K562 (cell line): ENCODE measurements around the gene KLHL22. TPM values are rescaled to one million over a fixed set of nuclear protein-coding genes. Genes with fewer than 3 reads are reported as not detected.

Experiments
- BRD9 ChIP-seq: fragments of 450-650 bp; IDR thresholded peaks from 2 replicates; pipeline ENCODE4 v1.6.1; 2018; ENCODE audit warnings: low read depth; ENCODE audit not compliant: partially characterized antibody
- CBX8 ChIP-seq: fragments of 200-600 bp; sonication (generic); IDR thresholded peaks from 2 replicates; pipeline ENCODE4 v1.6.1; 2012; ENCODE audit warnings: borderline replicate concordance, mixed run types, low read depth, mild to moderate bottlenecking, moderate library complexity, mixed read lengths, low read length, control low read depth, inconsistent platforms; ENCODE audit not compliant: poor library complexity, severe bottlenecking; ENCODE audit errors: extremely low read depth
- CCNT2 ChIP-seq: IDR thresholded peaks from 2 replicates; pipeline ENCODE4 v1.6.1; 2011; ENCODE audit warnings: borderline replicate concordance, low read depth, mild to moderate bottlenecking, moderate library complexity, mixed read lengths, low read length; ENCODE audit not compliant: insufficient read length; ENCODE audit errors: extremely low read depth
- ELF4 ChIP-seq: fragments of 450-650 bp; formaldehyde crosslinking; IDR thresholded peaks from 2 replicates; pipeline ENCODE4 v1.4.0; 2022; ENCODE audit warnings: missing genetic modification characterization
- ERF ChIP-seq: fragments of 450-650 bp; formaldehyde crosslinking; IDR thresholded peaks from 2 replicates; pipeline ENCODE4 v1.4.0; 2020; ENCODE audit warnings: mild to moderate bottlenecking, mixed read lengths
- HDAC3 ChIP-seq: fragments of 450-650 bp; IDR thresholded peaks from 2 replicates; pipeline ENCODE4 v1.6.1; 2018; ENCODE audit warnings: borderline replicate concordance, mild to moderate bottlenecking, moderate library complexity; ENCODE audit not compliant: partially characterized antibody
- KHSRP ChIP-seq: fragments of 450-650 bp; IDR thresholded peaks from 2 replicates; pipeline ENCODE4 v1.6.1; 2017
- KLF13 ChIP-seq: fragments of 450-650 bp; IDR thresholded peaks from 2 replicates; pipeline ENCODE4 v1.6.1; 2016; ENCODE audit warnings: missing genetic modification characterization, low read depth, mild to moderate bottlenecking, missing compliant biosample characterization, moderate library complexity, borderline replicate concordance
- MXI1 ChIP-seq: IDR thresholded peaks from 2 replicates; pipeline ENCODE4 v1.6.1; 2011; ENCODE audit warnings: low read depth, mild to moderate bottlenecking, improper control_type of control experiment, low read length
- NFE2L1 ChIP-seq: fragments of 450-650 bp; IDR thresholded peaks from 2 replicates; pipeline ENCODE4 v1.6.1; 2016; ENCODE audit warnings: missing genetic modification characterization, low read depth, mild to moderate bottlenecking, missing compliant biosample characterization, moderate library complexity, borderline replicate concordance
- NFYB ChIP-seq: IDR thresholded peaks from 2 replicates; pipeline ENCODE4 v1.6.1; 2011; ENCODE audit warnings: mild to moderate bottlenecking, moderate library complexity; ENCODE audit not compliant: insufficient read length; ENCODE audit errors: extremely low read depth
- PML ChIP-seq: IDR thresholded peaks from 2 replicates; pipeline ENCODE4 v1.6.1; 2012; ENCODE audit warnings: low read length, inconsistent platforms
- PYGO2 ChIP-seq: fragments of 450-650 bp; IDR thresholded peaks from 2 replicates; pipeline ENCODE4 v1.6.1; 2016; ENCODE audit warnings: mild to moderate bottlenecking, missing genetic modification characterization, moderate library complexity, missing compliant biosample characterization
- SMAD1 ChIP-seq: fragments of 150-350 bp; IDR thresholded peaks from 2 replicates; pipeline ENCODE4 v1.6.1; 2014; ENCODE audit warnings: low read length, low read depth; ENCODE audit not compliant: partially characterized antibody
- SOX6 ChIP-seq: fragments of 450-650 bp; IDR thresholded peaks from 2 replicates; pipeline ENCODE4 v1.6.1; 2014; ENCODE audit warnings: mild to moderate bottlenecking
- SRSF3 ChIP-seq: fragments of 200-400 bp; formaldehyde crosslinking; IDR thresholded peaks from 2 replicates; pipeline ENCODE4 v1.6.1; 2016; ENCODE audit warnings: mild to moderate bottlenecking, low read length, moderate library complexity; ENCODE audit not compliant: insufficient read depth
- TRIM24 ChIP-seq, 2 experiments: fragments of 450-650 bp; IDR thresholded peaks; 2 replicates each; pipeline ENCODE4 v1.6.1; 2016
- ZNF445 ChIP-seq: fragments of 250-450 bp; sonication (Bioruptor Pico); IDR thresholded peaks from 2 replicates; pipeline ENCODE4 v1.4.0; 2020; ENCODE audit warnings: low read depth, mild to moderate bottlenecking, moderate library complexity
- ZNF75A ChIP-seq: fragments of 450-650 bp; formaldehyde crosslinking; IDR thresholded peaks from 2 replicates; pipeline ENCODE4 v1.4.0; 2020; ENCODE audit warnings: mild to moderate bottlenecking
- polyA plus RNA-seq, 8 experiments: library from polyadenylated mRNA; depleted of rRNA in 4 of 8; stranded (reverse) in 5 of 8; unstranded in 3 of 8; fragments of >200 nt; fragmentation: Nextera tagmentation in 2 of 8; fragmentation: Illumina TruSeq in 1 of 8; extraction: Ambion mirVana in 2 of 8; extraction: Trizol in 1 of 8; gene quantifications; 2 replicates each; pipeline versions ENCODE4 v1.2.1 to v1.2.3, GENCODE V29; 2011 to 2014; ENCODE audit warnings: inconsistent platforms in 1 of 8, missing spikeins in 1 of 8
- total RNA-seq, 7 experiments: library from RNA; depleted of rRNA in 6 of 7; stranded (reverse); fragments of >200 nt in 6 of 7; fragmentation: Illumina TruSeq in 2 of 7; extraction: Trizol in 2 of 7; gene quantifications; 2 replicates each; pipeline versions ENCODE4 v1.2.1 to v1.2.3, GENCODE V29; 2011 to 2021; ENCODE audit warnings: low replicate concordance in 1 of 7
- TF ChIP-seq, protein P1 (sequence below): fragments of 450-650 bp; IDR thresholded peaks from 2 replicates; pipeline ENCODE4 v1.6.1; 2016; ENCODE audit warnings: antibody characterized with exemption
- TF ChIP-seq, protein P2 (sequence below): fragments of 250-450 bp; sonication (Bioruptor Pico); IDR thresholded peaks from 2 replicates; pipeline ENCODE4 v1.5.0; 2020; ENCODE audit warnings: mild to moderate bottlenecking
- TF ChIP-seq, protein P3 (sequence below): sonication (generic); formaldehyde crosslinking; IDR thresholded peaks from 2 replicates; pipeline ENCODE4 v1.5.0; 2020; ENCODE audit warnings: missing genetic modification reagents
- TF ChIP-seq, protein P4 (sequence below): fragments of 450-650 bp; IDR thresholded peaks from 2 replicates; pipeline ENCODE4 v1.6.1; 2017; ENCODE audit warnings: mild to moderate bottlenecking, moderate library complexity

The KLHL22 gene
- total and polyA plus RNA-seq, 9 of the 15 experiments (the other 6 are each of a cell fraction or from before 2014, with no cell fraction given): 1.3 to 25.6 (median 15.2) TPM

DNA sequence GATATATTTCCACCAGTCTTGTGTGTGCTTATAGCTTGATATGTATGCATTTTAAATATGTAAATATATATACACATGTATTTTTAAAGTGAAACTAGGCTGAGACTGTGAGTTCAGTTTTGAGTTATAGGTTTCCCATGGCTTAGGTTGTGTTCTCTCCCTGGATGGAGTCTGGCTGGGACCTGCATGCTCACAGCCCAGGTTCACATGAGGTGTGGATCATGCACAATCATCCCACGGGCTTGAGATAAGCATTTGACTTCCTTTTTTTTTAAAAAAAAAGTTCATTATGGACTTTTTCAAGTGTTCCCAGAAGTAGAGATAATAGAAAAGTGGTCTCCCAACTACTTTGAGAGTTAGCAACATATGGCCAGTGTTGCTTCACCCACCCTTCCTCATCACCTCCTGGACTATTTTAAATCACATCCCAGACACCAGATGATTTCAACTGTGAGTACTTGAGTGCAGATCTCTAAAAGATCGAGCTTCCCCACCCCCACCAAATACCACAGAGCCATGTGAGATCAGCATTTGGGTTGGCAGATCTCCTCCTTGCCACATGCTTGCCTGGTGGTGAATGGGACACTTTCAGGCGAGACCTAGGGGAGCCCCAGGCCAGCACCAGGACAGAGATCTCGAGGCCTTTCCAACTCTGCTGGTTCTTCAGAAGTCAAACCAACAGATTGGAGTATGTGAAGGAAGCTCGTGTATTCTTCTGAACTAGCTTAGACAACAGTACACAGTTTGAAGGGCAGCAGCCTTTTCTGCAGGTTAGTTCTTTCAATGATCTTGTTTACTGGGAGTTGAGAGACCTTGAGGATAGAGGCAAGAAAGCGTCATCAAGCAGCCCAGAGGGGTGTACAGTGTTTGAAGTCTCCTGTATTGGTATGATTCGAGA lies 27.7 kb upstream of the KLHL22 start (continued):
- no peak for TF ChIP-seq SRSF3
- no peak for TF ChIP-seq BRD9
- TF ChIP-seq, protein P1, sequence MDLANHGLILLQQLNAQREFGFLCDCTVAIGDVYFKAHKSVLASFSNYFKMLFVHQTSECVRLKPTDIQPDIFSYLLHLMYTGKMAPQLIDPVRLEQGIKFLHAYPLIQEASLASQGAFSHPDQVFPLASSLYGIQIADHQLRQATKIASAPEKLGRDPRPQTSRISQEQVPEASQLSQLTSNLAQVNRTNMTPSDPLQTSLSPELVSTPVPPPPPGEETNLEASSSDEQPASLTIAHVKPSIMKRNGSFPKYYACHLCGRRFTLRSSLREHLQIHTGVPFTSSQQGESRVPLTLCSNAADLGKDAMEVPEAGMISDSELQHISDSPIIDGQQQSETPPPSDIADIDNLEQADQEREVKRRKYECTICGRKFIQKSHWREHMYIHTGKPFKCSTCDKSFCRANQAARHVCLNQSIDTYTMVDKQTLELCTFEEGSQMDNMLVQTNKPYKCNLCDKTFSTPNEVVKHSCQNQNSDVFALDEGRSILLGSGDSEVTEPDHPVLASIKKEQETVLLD: no peak
- no peak for TF ChIP-seq NFYB
- TF ChIP-seq, protein P2, sequence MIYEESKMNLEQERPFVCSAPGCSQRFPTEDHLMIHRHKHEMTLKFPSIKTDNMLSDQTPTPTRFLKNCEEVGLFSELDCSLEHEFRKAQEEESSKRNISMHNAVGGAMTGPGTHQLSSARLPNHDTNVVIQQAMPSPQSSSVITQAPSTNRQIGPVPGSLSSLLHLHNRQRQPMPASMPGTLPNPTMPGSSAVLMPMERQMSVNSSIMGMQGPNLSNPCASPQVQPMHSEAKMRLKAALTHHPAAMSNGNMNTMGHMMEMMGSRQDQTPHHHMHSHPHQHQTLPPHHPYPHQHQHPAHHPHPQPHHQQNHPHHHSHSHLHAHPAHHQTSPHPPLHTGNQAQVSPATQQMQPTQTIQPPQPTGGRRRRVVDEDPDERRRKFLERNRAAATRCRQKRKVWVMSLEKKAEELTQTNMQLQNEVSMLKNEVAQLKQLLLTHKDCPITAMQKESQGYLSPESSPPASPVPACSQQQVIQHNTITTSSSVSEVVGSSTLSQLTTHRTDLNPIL (CRISPR knock-in tag): no peak
- TF ChIP-seq SMAD1: peak; percentile 18
- no peak for TF ChIP-seq TRIM24 (IDR thresholded peaks at IDR 0.05)
- TF ChIP-seq CCNT2: peak; percentile 33
- no peak for TF ChIP-seq SOX6
- TF ChIP-seq ZNF445 (CRISPR knock-in tag): no peak
- TF ChIP-seq PML: peak; percentile 71; the same call in 1 of the 2 replicates
- TF ChIP-seq, protein P3, sequence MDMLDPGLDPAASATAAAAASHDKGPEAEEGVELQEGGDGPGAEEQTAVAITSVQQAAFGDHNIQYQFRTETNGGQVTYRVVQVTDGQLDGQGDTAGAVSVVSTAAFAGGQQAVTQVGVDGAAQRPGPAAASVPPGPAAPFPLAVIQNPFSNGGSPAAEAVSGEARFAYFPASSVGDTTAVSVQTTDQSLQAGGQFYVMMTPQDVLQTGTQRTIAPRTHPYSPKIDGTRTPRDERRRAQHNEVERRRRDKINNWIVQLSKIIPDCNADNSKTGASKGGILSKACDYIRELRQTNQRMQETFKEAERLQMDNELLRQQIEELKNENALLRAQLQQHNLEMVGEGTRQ: no peak
- 0 out of 2 replicates have a peak, but pooled peaks have one; percentile 47 for TF ChIP-seq NFE2L1 (tag)
- no peak for TF ChIP-seq MXI1
- no peak for TF ChIP-seq CBX8
- no peak for TF ChIP-seq PYGO2 (tag)
- TF ChIP-seq ERF (CRISPR knock-in tag): 0 out of 2 replicates have a peak, but pooled peaks have one; percentile 55
- TF ChIP-seq KLF13 (tag): no peak
- peak; percentile 47; the same call in 1 of the 2 replicates for TF ChIP-seq ZNF75A (CRISPR knock-in tag)
- peak; percentile 68; the same call in 1 of the 2 replicates for TF ChIP-seq ELF4 (CRISPR knock-in tag)
- no peak for TF ChIP-seq HDAC3
- no peak for TF ChIP-seq KHSRP
- TF ChIP-seq, protein P4, sequence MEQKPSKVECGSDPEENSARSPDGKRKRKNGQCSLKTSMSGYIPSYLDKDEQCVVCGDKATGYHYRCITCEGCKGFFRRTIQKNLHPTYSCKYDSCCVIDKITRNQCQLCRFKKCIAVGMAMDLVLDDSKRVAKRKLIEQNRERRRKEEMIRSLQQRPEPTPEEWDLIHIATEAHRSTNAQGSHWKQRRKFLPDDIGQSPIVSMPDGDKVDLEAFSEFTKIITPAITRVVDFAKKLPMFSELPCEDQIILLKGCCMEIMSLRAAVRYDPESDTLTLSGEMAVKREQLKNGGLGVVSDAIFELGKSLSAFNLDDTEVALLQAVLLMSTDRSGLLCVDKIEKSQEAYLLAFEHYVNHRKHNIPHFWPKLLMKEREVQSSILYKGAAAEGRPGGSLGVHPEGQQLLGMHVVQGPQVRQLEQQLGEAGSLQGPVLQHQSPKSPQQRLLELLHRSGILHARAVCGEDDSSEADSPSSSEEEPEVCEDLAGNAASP: no peak
